ENCODE measurements around the gene OST4.

GRCh38 chr2:27108221-27108620 is 36.8 kb upstream of the OST4 start:
- TF ChIP-seq EZH2 (optimal IDR thresholded peaks at IDR 0.05; ENCODE audit: low read depth, low read length) (no peak), CTCF (IDR thresholded peaks at IDR 0.05; ENCODE audit: low read length) (no peak), EZH2phosphoT487 (IDR thresholded peaks at IDR 0.05; ENCODE audit: low read length) (no peak)
